ENCODE data around the gene SSBP3. TPM values are rescaled to one million over a fixed set of nuclear protein-coding genes. Genes with fewer than 3 reads are reported as not detected.

SSBP3 gene
- total and polyA plus RNA-seq, 4 donors = 7.7 to 24.7 (median 17.3) TPM

- H3K9ac ChIP-seq (ENCODE audit: low read depth in 1 of 2, low read length in 2 of 2) = no peak overlapping the region
- H3K9me3 ChIP-seq (ENCODE audit: control insufficient read depth in 4 of 4, low read length in 3 of 4) = no peaks in the 10 kb centered on the region
- no peak overlapping the region for H3K4me3 ChIP-seq (ENCODE audit: low read depth in 1 of 3, low read length in 3 of 3)
- no peaks in the 10 kb centered on the region for H3K27me3 ChIP-seq (ENCODE audit: control insufficient read depth in 4 of 4, insufficient read depth in 4 of 4, low read length in 3 of 4)
- TF ChIP-seq YY1 (IDR thresholded peaks at IDR 0.05) (no peak), ZBTB33 (IDR thresholded peaks at IDR 0.05) (no peak), JUND (IDR thresholded peaks at IDR 0.05) (no peak), NR2F2 (IDR thresholded peaks at IDR 0.05) (no peak), RAD21 (IDR thresholded peaks at IDR 0.05) (no peak), HNF4A (conservative IDR thresholded peaks at IDR 0.05) (no peak), FOXA2 (IDR thresholded peaks at IDR 0.05) (no peak), RXRA (IDR thresholded peaks at IDR 0.05) (no peak)
- TF ChIP-seq, protein P1, sequence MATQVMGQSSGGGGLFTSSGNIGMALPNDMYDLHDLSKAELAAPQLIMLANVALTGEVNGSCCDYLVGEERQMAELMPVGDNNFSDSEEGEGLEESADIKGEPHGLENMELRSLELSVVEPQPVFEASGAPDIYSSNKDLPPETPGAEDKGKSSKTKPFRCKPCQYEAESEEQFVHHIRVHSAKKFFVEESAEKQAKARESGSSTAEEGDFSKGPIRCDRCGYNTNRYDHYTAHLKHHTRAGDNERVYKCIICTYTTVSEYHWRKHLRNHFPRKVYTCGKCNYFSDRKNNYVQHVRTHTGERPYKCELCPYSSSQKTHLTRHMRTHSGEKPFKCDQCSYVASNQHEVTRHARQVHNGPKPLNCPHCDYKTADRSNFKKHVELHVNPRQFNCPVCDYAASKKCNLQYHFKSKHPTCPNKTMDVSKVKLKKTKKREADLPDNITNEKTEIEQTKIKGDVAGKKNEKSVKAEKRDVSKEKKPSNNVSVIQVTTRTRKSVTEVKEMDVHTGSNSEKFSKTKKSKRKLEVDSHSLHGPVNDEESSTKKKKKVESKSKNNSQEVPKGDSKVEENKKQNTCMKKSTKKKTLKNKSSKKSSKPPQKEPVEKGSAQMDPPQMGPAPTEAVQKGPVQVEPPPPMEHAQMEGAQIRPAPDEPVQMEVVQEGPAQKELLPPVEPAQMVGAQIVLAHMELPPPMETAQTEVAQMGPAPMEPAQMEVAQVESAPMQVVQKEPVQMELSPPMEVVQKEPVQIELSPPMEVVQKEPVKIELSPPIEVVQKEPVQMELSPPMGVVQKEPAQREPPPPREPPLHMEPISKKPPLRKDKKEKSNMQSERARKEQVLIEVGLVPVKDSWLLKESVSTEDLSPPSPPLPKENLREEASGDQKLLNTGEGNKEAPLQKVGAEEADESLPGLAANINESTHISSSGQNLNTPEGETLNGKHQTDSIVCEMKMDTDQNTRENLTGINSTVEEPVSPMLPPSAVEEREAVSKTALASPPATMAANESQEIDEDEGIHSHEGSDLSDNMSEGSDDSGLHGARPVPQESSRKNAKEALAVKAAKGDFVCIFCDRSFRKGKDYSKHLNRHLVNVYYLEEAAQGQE (IDR thresholded peaks at IDR 0.05) = no peak
- TF ChIP-seq, protein P2, sequence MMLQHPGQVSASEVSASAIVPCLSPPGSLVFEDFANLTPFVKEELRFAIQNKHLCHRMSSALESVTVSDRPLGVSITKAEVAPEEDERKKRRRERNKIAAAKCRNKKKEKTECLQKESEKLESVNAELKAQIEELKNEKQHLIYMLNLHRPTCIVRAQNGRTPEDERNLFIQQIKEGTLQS (IDR thresholded peaks at IDR 0.05) = no peak
- TF ChIP-seq, protein P3, sequence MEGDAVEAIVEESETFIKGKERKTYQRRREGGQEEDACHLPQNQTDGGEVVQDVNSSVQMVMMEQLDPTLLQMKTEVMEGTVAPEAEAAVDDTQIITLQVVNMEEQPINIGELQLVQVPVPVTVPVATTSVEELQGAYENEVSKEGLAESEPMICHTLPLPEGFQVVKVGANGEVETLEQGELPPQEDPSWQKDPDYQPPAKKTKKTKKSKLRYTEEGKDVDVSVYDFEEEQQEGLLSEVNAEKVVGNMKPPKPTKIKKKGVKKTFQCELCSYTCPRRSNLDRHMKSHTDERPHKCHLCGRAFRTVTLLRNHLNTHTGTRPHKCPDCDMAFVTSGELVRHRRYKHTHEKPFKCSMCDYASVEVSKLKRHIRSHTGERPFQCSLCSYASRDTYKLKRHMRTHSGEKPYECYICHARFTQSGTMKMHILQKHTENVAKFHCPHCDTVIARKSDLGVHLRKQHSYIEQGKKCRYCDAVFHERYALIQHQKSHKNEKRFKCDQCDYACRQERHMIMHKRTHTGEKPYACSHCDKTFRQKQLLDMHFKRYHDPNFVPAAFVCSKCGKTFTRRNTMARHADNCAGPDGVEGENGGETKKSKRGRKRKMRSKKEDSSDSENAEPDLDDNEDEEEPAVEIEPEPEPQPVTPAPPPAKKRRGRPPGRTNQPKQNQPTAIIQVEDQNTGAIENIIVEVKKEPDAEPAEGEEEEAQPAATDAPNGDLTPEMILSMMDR (IDR thresholded peaks at IDR 0.05; ENCODE audit: low read depth, low read length, missing input control) = no peak
- no peak overlapping the region for H3K27ac ChIP-seq (ENCODE audit: low read depth in 1 of 2, low read length in 2 of 2)
- 61% methylated on average over 8 of the region's 8 CpGs for WGBS
- peaks cover 0 to 51% (median 34%) of the 10 kb centered on the region in 4 donors for H3K36me3 ChIP-seq (ENCODE audit: control insufficient read depth in 4 of 4, insufficient read depth in 3 of 4, low read depth in 1 of 4, low read length in 3 of 4)
- DNase-seq (ENCODE audit: low spot score) = no peak
- peaks cover 5 to 25% (median 19%) of the 10 kb centered on the region in 4 donors for H3K4me1 ChIP-seq (ENCODE audit: control insufficient read depth in 4 of 4, insufficient read depth in 4 of 4, low read length in 3 of 4)
Measured at GRCh38 chr1:54396261-54396933, 9.8 kb downstream of the SSBP3 start.

DNA sequence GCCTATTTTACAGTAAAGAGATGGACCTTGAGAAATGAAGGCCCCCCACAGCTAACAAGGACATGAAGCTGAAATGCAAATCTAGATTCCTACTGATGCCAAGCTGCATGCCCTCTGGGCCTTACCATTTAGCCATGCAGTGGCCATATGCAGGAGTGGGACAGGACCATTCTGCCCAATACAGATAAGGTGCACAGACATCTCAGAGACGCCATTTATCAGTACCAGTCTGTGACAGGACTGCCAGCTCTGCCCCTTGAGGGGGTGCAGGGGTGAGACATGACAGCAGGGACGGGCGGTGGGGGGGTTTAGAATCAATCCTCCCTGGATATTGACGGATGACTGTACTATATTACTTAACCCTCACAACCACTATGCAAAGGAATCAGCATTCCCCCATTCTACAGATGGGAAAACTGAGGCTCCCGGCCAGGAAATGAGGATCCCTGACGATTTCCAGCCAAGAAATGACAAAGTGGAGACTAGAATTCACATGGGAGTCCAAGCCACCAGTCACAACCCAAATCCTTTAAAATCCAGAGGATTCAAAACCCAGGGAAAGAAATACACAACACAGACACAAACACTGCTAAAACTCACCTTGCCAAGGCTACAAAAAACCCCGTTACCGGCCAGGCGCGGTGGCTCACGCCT lies 10.8 kb downstream of the SSBP3 start:
- Histone ChIP-seq H3K9me3 (ENCODE audit: control insufficient read depth in 4 of 4, low read length in 3 of 4) (no peaks in the 10 kb centered on the region), H3K4me1 (ENCODE audit: control insufficient read depth in 4 of 4, insufficient read depth in 4 of 4, low read length in 3 of 4) (peaks cover 5 to 25% (median 19%) of the 10 kb centered on the region in 4 donors), H3K27ac (ENCODE audit: low read depth in 1 of 2, low read length in 2 of 2) (no peak overlapping the region), H3K36me3 (ENCODE audit: control insufficient read depth in 4 of 4, insufficient read depth in 3 of 4, low read depth in 1 of 4, low read length in 3 of 4) (peaks cover 3 to 44% (median 27%) of the 10 kb centered on the region in 4 donors), H3K27me3 (ENCODE audit: control insufficient read depth in 4 of 4, insufficient read depth in 4 of 4, low read length in 3 of 4) (no peaks in the 10 kb centered on the region), H3K4me3 (ENCODE audit: low read depth in 1 of 3, low read length in 3 of 3) (no peak overlapping the region), H3K9ac (ENCODE audit: low read depth in 1 of 2, low read length in 2 of 2) (no peak overlapping the region)
- 98% methylated on average over 11 of the region's 11 CpGs for WGBS
- no peak for DNase-seq (ENCODE audit: low spot score)
- TF ChIP-seq FOXA1 (IDR thresholded peaks at IDR 0.05) = no peak
- TF ChIP-seq RAD21 (IDR thresholded peaks at IDR 0.05) = no peak
- TF ChIP-seq, protein P1 (IDR thresholded peaks at IDR 0.05) = no peak
- no peak for TF ChIP-seq EGR1 (IDR thresholded peaks at IDR 0.05; ENCODE audit: low read depth in 2 of 2)
- TF ChIP-seq, protein P3 (IDR thresholded peaks at IDR 0.05; ENCODE audit: low read depth, low read length, missing input control) = no peak

Measured in liver (tissue), 9 donors.